Fibroblast of pulmonary artery (primary cell): ENCODE data around the gene RGS3.

ENCODE experiments used
- DNase-seq: peaks from one replicate; pipeline ENCODE4 v3.0.0-alpha.2; 2010; ENCODE audit warnings: low read depth
- H3K4me3 ChIP-seq: replicated peaks from 2 replicates; pipeline ENCODE4 v1.5.1; 2011; ENCODE audit warnings: low read depth, mild to moderate bottlenecking, control low read depth, low read length, moderate library complexity
- TF ChIP-seq, protein P1 (sequence below): IDR thresholded peaks from 2 replicates; pipeline ENCODE4 v1.5.1; 2011; ENCODE audit warnings: mild to moderate bottlenecking, control low read depth, low read length, inconsistent platforms; ENCODE audit errors: missing control alignments

The RGS3 gene

DNA sequence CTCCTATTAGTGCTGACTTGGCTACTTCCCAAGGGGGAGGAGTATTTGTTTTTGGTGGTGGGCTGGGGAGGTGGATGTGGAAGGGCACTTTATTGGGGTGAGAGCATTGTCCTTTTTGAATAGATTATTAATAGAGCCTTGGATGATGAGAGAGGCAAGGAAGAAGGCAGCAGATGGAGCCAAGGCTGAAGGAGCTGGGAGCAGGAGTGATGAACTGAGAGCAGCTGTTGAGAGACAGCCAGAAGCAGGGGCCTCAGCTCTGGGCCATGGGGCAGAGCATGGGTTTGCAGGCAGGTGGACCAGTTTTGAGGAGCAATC, 29.6 kb downstream of the RGS3 start:
- no peak overlapping the region for H3K4me3 ChIP-seq
- TF ChIP-seq, protein P1, sequence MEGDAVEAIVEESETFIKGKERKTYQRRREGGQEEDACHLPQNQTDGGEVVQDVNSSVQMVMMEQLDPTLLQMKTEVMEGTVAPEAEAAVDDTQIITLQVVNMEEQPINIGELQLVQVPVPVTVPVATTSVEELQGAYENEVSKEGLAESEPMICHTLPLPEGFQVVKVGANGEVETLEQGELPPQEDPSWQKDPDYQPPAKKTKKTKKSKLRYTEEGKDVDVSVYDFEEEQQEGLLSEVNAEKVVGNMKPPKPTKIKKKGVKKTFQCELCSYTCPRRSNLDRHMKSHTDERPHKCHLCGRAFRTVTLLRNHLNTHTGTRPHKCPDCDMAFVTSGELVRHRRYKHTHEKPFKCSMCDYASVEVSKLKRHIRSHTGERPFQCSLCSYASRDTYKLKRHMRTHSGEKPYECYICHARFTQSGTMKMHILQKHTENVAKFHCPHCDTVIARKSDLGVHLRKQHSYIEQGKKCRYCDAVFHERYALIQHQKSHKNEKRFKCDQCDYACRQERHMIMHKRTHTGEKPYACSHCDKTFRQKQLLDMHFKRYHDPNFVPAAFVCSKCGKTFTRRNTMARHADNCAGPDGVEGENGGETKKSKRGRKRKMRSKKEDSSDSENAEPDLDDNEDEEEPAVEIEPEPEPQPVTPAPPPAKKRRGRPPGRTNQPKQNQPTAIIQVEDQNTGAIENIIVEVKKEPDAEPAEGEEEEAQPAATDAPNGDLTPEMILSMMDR: no peak
- no peak for DNase-seq

DNA sequence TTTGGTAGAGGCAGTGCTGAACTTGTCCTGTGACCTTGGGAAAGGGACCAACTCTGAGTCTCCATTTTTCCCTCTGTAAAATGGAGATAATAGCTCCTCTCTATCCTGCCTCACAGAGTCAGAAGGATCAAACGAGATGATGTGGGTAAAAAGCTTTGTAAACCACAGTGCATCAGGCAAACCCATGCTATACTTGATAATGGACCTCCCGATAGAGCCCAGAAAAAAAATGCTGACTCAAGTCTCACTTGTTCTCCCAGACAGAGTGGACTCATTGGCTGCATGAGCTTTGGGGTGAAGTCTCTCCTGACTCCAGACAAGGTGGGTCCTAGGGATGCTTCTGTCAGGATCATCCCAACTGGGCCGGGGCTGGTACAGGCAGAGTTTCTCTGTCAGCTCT, 32.0 kb downstream of the RGS3 start:
- DNase-seq: no peak
- TF ChIP-seq, protein P1: no peak
- no peak overlapping the region for H3K4me3 ChIP-seq

DNA sequence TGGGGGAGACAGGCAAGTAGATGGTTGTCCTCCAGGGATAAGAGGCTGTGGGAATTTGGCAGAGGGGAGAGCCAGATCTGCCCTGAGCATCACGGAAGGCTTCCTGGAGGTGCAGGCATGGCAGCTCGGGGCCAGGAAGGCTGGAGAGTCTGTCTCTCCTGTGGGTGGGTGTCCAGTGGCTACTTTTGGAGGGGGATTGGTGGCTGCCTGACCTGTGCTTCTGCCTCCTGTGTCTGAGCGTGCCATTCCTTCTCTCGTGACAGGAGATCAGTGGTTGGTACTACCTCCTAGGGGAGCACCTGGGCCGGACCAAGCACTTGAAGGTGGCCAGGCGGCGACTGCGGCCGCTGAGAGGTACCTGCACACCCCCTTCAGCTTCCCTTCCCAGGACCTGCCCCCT, 33.5 kb downstream of the RGS3 start:
- H3K4me3 ChIP-seq: no peak overlapping the region
- DNase-seq: no peak
- TF ChIP-seq, protein P1: no peak

DNA sequence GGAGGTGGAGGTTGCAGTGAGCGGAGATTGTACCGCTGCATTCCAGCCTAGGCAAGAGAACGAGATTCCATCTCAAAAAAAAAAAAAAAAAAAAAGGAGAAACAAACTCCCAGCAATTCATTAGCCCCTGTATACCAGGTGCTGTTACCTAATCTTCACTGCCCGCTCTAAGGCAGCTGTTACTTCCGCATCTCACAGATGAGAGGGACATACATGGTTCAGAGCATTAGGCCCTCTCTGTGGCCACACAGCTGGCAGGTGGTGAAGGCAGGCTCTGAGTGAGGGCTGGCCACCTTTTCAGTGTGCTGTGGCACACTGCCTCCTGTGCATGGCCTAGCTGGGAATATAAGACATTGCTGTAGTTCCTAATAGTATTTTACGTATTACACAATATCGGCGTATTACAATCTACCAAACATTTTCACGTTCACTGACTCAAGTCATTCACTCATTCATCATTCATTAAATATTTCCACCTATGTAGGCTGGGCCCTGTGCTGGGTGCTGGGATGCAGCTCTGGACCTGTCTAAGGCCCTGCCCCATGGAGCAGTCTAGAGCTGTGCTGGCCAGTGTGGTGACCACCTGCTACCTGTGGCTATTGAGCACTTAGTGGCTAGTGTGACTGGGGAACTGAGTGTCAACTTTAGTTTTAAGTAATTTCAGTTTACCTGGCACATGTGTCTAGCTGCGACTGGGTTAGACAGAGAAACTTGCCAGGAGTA, 35.8 kb downstream of the RGS3 start:
- no peak for DNase-seq
- no peak overlapping the region for H3K4me3 ChIP-seq
- TF ChIP-seq, protein P1: no peak

DNA sequence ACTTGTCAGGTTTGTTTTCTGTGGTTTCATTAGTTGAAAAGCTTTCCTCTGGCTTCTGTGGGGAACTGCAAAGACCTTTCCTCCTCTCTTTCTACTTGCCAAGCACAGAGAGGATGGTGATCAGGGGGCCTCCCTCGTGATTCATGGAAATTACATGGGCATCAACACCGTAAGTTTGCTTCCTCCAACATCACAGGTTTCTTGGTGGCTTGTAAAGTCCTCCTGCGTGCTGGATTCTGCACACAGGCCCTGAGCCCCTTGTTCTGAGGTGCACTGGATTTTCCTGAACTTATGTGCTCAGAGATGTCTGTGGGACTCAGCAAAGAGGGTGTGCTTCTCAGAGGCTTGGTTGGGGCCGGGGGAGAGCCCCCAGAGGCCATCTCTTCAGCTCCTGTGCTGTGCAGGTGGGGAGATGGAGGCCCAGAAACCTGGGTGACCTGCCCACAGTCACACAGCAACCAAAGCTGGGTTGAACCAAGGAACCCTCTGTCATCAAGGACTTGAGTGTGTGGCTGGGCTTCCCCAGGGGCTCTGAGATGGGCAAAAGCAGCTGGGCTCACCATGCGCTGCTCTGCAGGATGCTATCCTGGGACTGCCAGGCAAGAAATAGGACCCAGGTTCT, 36.5 kb downstream of the RGS3 start:
- no peak overlapping the region for H3K4me3 ChIP-seq
- DNase-seq: no peak
- TF ChIP-seq, protein P1: no peak

DNA sequence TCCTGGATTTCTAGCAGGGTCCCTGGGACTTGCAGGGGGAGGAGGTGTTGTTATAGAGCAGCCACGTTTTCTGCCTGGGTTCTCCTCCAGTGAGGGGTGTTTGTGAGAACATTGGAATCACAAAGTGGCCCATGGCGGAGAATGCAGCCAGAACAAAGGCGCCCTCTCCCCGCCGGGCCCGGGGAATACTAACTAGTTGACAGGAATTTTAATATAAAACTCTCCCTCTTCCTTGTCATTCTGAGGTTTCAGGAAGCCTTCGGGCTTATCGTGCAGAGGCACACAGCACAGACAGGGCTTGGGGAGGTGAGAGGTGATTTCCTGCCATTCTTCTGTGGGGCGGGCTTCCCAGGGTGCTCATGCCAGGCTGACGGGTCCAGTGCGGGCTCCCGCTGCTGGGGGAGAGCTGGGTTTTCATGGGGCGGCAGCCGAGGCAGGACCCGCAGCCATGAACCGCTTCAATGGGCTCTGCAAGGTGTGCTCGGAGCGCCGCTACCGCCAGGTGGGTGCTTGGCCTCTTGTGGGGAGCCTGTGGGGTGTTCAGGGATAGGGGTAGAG, 37.7 kb downstream of the RGS3 start:
- TF ChIP-seq, protein P1: no peak
- peak overlapping the region; percentile 25 for H3K4me3 ChIP-seq
- peak; percentile 37 for DNase-seq
